Cardiac fibroblast (primary cell): Measurements from ENCODE around the gene RPL4.
"Not testable (repeated sequence)": the region's sequence is repeated elsewhere in the genome, so short reads cannot be mapped to it uniquely, and the experiment has no call there.

Source experiments
- DNase-seq, 2 donors: peaks; one replicate each; pipeline versions ENCODE4 v3.0.0 to v3.0.0-alpha.2; 2010; ENCODE audit warnings: low read depth in 2 of 2
- H3K4me3 ChIP-seq, 2 donors: replicated peaks in 1 of 2; 1 replicate in 1 of 2; 2 replicates in 1 of 2; pipeline ENCODE4 v1.5.1; 2011; ENCODE audit warnings: low read depth in 2 of 2, low read length in 2 of 2, mild to moderate bottlenecking in 2 of 2, moderate library complexity in 1 of 2
- CTCF ChIP-seq: IDR thresholded peaks from one replicate; pipeline ENCODE4 v1.5.1; 2011; ENCODE audit warnings: low read depth, mild to moderate bottlenecking, low read length, inconsistent platforms

Gene RPL4

GRCh38 chr15:66514586-66514985 lies 9.9 kb upstream of the RPL4 start:
- no peak for DNase-seq
- no peak overlapping the region for H3K4me3 ChIP-seq
- no peak for TF ChIP-seq CTCF

- DNase-seq = no peak
- no peak overlapping the region for H3K4me3 ChIP-seq
- no peak for TF ChIP-seq CTCF
Measured at GRCh38 chr15:66508293-66508883, 3.7 kb upstream of the RPL4 start.

- H3K4me3 ChIP-seq = peak overlapping the region; percentile 75 to 96
Measured at GRCh38 chr15:66505818-66506217, 1.2 kb upstream of the RPL4 start.

GRCh38 chr15:66505430-66505811 lies 766 bp upstream of the RPL4 start:
- peak overlapping the region; percentile 75 to 96 for H3K4me3 ChIP-seq
- TF ChIP-seq CTCF = no peak
- DNase-seq = peak in 1 of 2 donors; percentile 65

More at GRCh38 chr15:66505818-66506217, 1.2 kb upstream of the RPL4 start:
- no peak for TF ChIP-seq CTCF
- no peak for DNase-seq

- TF ChIP-seq CTCF = no peak
- no peak for DNase-seq
- peak overlapping the region; percentile 75 to 96 for H3K4me3 ChIP-seq
Measured at GRCh38 chr15:66503780-66504562, 684 bp downstream of the RPL4 start.

- peak in 1 of 2 donors; percentile 57 for DNase-seq
Measured at GRCh38 chr15:66503041-66503648, 1.5 kb downstream of the RPL4 start.

GRCh38 chr15:66502491-66502890 lies 2.2 kb downstream of the RPL4 start:
- no peak for TF ChIP-seq CTCF
- DNase-seq = no peak
- peak overlapping the region; percentile 75 to 96 for H3K4me3 ChIP-seq

More at GRCh38 chr15:66503041-66503648, 1.5 kb downstream of the RPL4 start:
- peak overlapping the region; percentile 75 to 96 for H3K4me3 ChIP-seq

- not testable (repeated sequence) for DNase-seq, H3K4me3 ChIP-seq
Measured at GRCh38 chr15:66500346-66500745, 4.3 kb downstream of the RPL4 start.
